Measurements from ENCODE around the gene USP22. TPM values are rescaled to one million over a fixed set of nuclear protein-coding genes. Genes with fewer than 3 reads are reported as not detected.

Gene USP22
- total and polyA plus RNA-seq, 2 experiments from 2014 or later: 68.9 to 296 TPM

DNA sequence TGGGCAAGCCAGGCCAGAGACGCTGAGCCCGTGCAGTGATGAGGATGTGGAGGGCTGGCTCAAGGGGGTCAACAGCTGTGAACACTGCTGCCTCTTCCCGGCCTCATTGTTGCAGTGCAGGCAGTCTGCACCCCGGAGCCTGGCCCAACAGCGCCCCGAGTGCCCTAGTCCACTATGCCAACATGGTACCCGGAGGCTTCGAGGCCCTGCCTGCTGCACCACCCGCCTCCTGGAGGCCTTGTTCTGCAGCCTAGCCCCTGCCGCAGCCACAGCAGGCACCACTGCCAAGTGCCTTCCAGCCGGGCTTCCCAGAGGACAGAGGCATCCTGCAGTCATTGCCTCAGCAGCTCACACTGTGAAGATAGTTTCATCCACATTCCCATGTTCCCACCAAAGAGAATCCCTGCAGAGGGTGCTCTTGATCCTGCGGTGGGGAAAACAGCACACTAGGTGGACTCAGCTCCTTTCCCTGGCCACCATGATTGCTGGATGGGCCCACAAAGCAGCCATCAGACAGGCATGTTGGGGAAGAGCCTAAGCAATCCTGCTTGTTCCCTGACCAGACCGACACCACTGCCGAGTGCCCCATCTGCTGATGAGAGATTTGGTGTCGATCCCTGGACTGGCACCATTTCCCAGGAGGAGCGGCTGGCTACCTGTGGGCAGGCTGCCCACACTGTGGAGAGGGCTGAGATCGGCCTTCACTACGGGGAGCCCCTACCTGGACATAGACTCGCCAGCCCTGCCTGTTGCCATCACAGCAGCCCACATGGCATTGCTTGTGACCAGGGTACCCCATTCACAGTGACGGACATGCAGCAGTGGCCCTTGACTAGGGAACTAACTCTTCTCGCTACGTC, 44.9 kb downstream of the USP22 start:
- peaks cover 48% of the 10 kb centered on the region for H3K36me3 Mint-ChIP-seq (ENCODE audit: low read depth)
- DNase-seq (ENCODE audit: low spot score): peak; percentile 53
- TF ChIP-seq, protein P1, sequence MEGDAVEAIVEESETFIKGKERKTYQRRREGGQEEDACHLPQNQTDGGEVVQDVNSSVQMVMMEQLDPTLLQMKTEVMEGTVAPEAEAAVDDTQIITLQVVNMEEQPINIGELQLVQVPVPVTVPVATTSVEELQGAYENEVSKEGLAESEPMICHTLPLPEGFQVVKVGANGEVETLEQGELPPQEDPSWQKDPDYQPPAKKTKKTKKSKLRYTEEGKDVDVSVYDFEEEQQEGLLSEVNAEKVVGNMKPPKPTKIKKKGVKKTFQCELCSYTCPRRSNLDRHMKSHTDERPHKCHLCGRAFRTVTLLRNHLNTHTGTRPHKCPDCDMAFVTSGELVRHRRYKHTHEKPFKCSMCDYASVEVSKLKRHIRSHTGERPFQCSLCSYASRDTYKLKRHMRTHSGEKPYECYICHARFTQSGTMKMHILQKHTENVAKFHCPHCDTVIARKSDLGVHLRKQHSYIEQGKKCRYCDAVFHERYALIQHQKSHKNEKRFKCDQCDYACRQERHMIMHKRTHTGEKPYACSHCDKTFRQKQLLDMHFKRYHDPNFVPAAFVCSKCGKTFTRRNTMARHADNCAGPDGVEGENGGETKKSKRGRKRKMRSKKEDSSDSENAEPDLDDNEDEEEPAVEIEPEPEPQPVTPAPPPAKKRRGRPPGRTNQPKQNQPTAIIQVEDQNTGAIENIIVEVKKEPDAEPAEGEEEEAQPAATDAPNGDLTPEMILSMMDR (conservative IDR thresholded peaks at IDR 0.05; ENCODE audit: low read depth in 2 of 2): peak in 1 of 2 experiments; percentile 38; a peak in 1 of 4 replicates
- TF ChIP-seq ZNF114 (CRISPR knock-in tag; IDR thresholded peaks at IDR 0.05): no peak
- peak; percentile 43 for ATAC-seq
- peaks cover 32% of the 10 kb centered on the region for H3K27me3 Mint-ChIP-seq (ENCODE audit: insufficient read depth, low read depth, poor library complexity)
- Histone ChIP-seq H2AFZ (no peak overlapping the region), H3K4me1 (ENCODE audit: insufficient read depth) (peaks cover 6% of the 10 kb centered on the region; the same call in 1 of the 2 replicates), H3F3A (replicated peaks; ENCODE audit: low read depth) (peaks cover 35% of the 10 kb centered on the region), H3K79me2 (replicated peaks; ENCODE audit: insufficient read depth) (peaks cover 23% of the 10 kb centered on the region; the same call in 1 of the 2 replicates), H3K27me3 (ENCODE audit: insufficient read depth) (no peaks in the 10 kb centered on the region), H3K36me3 (ENCODE audit: insufficient read depth) (peaks cover 26% of the 10 kb centered on the region), H3K4me2 (no peak overlapping the region), H3K9me2 (ENCODE audit: insufficient read depth) (no peaks in the 10 kb centered on the region), H3K4me3 (no peak overlapping the region), H4K20me1 (replicated peaks; ENCODE audit: insufficient read depth) (peaks cover 34% of the 10 kb centered on the region), H3K27ac (ENCODE audit: low read depth) (peak overlapping the region; percentile 84)
- H3K9me3 Mint-ChIP-seq: peaks cover 6% of the 10 kb centered on the region; the same call in 2 of the 3 replicates
- no peak overlapping the region for H3K4me3 Mint-ChIP-seq
- peak overlapping the region; percentile 62 for H3K27ac Mint-ChIP-seq
- H3K4me1 Mint-ChIP-seq: peaks cover 29% of the 10 kb centered on the region

DNA sequence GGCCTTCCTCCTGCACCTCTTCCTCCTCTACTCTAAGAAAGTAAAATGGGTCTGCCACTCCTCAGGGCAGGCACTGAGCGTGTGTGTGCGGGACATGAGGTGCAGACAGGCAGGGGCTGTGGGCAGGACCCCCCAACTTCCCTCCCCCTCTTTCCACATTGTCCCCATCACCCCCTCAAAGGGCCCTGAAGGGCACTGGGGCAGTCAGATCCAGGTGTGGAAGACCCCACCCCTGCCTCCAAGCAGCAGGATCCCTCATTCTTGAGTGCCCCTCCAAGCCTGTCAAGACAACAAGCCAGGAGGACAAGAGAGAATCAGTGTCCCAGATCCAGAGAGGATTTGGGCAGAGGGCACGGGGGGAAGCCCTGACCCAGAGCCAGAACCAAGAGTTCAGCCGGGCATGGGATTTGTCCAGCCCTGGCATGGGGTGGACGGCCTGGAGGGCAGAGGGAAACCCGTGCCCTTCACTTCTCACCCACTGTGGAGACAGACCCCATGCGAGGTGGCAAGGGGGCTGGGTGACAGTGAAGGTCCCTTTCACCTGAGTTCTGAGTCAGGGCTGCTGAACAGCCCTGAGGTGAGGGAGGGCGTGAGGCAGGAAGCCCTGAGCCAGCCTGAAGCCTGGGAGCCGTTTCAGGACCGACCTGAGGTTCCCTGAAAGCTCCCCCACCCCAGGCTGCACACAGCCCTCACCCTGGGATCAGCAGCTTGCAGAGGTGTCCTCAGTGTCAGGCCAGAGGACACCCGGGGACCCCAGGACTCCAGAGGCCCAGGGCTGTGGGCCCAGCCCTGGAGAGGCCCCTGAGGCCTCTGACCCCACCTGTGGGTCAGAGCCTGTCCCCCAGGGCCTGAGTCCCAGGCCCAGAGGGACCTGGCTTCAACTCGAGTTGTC, 45.8 kb downstream of the USP22 start:
- peaks cover 19% of the 10 kb centered on the region; the same call in 1 of the 2 replicates for H3K79me2 ChIP-seq (replicated peaks; ENCODE audit: insufficient read depth)
- peaks cover 6% of the 10 kb centered on the region; the same call in 1 of the 2 replicates for H3K4me1 ChIP-seq (ENCODE audit: insufficient read depth)
- H3K27me3 ChIP-seq (ENCODE audit: insufficient read depth): no peaks in the 10 kb centered on the region
- H2AFZ ChIP-seq: no peak overlapping the region
- H3F3A ChIP-seq (replicated peaks; ENCODE audit: low read depth): peaks cover 28% of the 10 kb centered on the region; the same call in 1 of the 2 replicates
- Mint-ChIP-seq H3K27ac (0 out of 2 replicates have a peak overlapping the region, but pooled peaks have one; percentile 62), H3K27me3 (ENCODE audit: insufficient read depth, low read depth, poor library complexity) (peaks cover 31% of the 10 kb centered on the region), H3K36me3 (ENCODE audit: low read depth) (peaks cover 39% of the 10 kb centered on the region), H3K9me3 (peaks cover 6% of the 10 kb centered on the region; the same call in 2 of the 3 replicates), H3K4me3 (no peak overlapping the region), H3K4me1 (peaks cover 29% of the 10 kb centered on the region)
- no peak overlapping the region for H3K4me3 ChIP-seq
- H3K4me2 ChIP-seq: no peak overlapping the region
- 0 out of 2 replicates have a peak overlapping the region, but pooled peaks have one; percentile 14 for H3K27ac ChIP-seq (ENCODE audit: low read depth)
- ATAC-seq: peak; percentile 4
- H3K9me2 ChIP-seq (ENCODE audit: insufficient read depth): no peaks in the 10 kb centered on the region
- peaks cover 28% of the 10 kb centered on the region for H4K20me1 ChIP-seq (replicated peaks; ENCODE audit: insufficient read depth)
- no peak for DNase-seq (ENCODE audit: low spot score)
- no peak for TF ChIP-seq CREB1 (CRISPR knock-in tag; IDR thresholded peaks at IDR 0.05; ENCODE audit: low read depth)
- no peak for TF ChIP-seq ZNF331 (CRISPR knock-in tag; IDR thresholded peaks at IDR 0.05; ENCODE audit: low read depth)
- TF ChIP-seq, protein P2, sequence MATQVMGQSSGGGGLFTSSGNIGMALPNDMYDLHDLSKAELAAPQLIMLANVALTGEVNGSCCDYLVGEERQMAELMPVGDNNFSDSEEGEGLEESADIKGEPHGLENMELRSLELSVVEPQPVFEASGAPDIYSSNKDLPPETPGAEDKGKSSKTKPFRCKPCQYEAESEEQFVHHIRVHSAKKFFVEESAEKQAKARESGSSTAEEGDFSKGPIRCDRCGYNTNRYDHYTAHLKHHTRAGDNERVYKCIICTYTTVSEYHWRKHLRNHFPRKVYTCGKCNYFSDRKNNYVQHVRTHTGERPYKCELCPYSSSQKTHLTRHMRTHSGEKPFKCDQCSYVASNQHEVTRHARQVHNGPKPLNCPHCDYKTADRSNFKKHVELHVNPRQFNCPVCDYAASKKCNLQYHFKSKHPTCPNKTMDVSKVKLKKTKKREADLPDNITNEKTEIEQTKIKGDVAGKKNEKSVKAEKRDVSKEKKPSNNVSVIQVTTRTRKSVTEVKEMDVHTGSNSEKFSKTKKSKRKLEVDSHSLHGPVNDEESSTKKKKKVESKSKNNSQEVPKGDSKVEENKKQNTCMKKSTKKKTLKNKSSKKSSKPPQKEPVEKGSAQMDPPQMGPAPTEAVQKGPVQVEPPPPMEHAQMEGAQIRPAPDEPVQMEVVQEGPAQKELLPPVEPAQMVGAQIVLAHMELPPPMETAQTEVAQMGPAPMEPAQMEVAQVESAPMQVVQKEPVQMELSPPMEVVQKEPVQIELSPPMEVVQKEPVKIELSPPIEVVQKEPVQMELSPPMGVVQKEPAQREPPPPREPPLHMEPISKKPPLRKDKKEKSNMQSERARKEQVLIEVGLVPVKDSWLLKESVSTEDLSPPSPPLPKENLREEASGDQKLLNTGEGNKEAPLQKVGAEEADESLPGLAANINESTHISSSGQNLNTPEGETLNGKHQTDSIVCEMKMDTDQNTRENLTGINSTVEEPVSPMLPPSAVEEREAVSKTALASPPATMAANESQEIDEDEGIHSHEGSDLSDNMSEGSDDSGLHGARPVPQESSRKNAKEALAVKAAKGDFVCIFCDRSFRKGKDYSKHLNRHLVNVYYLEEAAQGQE (IDR thresholded peaks at IDR 0.05; ENCODE audit: unreplicated experiment): no peak
- no peak for TF ChIP-seq ZNF114 (CRISPR knock-in tag; IDR thresholded peaks at IDR 0.05)
- TF ChIP-seq JUNB (IDR thresholded peaks at IDR 0.05; ENCODE audit: unreplicated experiment): no peak
- TF ChIP-seq, protein P1 (conservative IDR thresholded peaks at IDR 0.05; ENCODE audit: low read depth in 2 of 2): no peak
- no peak for TF ChIP-seq STAT1 (IDR thresholded peaks at IDR 0.05; ENCODE audit: unreplicated experiment)
- TF ChIP-seq, protein P3, sequence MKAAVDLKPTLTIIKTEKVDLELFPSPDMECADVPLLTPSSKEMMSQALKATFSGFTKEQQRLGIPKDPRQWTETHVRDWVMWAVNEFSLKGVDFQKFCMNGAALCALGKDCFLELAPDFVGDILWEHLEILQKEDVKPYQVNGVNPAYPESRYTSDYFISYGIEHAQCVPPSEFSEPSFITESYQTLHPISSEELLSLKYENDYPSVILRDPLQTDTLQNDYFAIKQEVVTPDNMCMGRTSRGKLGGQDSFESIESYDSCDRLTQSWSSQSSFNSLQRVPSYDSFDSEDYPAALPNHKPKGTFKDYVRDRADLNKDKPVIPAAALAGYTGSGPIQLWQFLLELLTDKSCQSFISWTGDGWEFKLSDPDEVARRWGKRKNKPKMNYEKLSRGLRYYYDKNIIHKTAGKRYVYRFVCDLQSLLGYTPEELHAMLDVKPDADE (IDR thresholded peaks at IDR 0.05): no peak
- TF ChIP-seq NANOG (IDR thresholded peaks at IDR 0.05; ENCODE audit: borderline replicate concordance): no peak
- TF ChIP-seq POLR2AphosphoS5 (IDR thresholded peaks at IDR 0.05; ENCODE audit: low read depth): no peak
- no peak for TF ChIP-seq EZH2 (IDR thresholded peaks at IDR 0.05; ENCODE audit: low read depth, unreplicated experiment)
- H3K36me3 ChIP-seq (ENCODE audit: insufficient read depth): peaks cover 18% of the 10 kb centered on the region

All from GM23338 (cell line).